ENCODE measurements around the gene SLC16A8.

Gene SLC16A8

GRCh38 chr22:38083931-38084631 is at the start of gene SLC16A8:
Gene SLC16A8 (minus strand): TSS chr22:38084184. CDS start chr22:38082873, 1,311 bp downstream.
- ATAC-seq (ENCODE audit: low read depth) (no peak), DNase-seq (ENCODE audit: low spot score in 2 of 2) (no peak)
- Mint-ChIP-seq H3K36me3 (peaks cover 8% of the 10 kb centered on the region), H3K4me3 (no peak within 1 kb of the TSS), H3K9me3 (no peaks in the 10 kb centered on the region), H3K4me1 (peaks cover 5% of the 10 kb centered on the region), H3K27me3 (peaks cover 20% of the 10 kb centered on the region), H3K27ac (no peak within 1 kb of the TSS)

DNA sequence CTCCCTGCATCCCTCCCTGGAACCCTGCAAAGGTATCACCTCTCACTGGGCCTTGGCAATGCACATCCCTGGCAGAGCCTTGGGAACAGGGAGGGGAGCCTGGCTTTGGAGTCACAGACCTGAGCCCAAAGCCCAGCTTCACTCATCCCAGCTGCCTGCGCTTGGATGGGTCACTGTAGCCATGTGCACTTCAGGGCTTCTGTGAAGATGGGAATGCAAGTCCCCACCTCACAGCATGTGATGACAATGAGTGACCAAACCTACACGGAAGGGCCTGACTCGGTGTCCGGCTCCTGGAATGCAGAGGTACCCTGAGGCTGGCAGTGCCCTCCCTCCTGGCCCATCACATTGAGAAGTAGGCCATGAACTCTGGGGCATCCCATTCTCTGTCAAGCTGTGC is 49.3 kb upstream of the SLC16A8 start:
- Mint-ChIP-seq H3K27ac (no peak overlapping the region), H3K9me3 (no peaks in the 10 kb centered on the region), H3K4me3 (no peak overlapping the region), H3K4me1 (no peaks in the 10 kb centered on the region), H3K36me3 (peaks cover 23% of the 10 kb centered on the region), H3K27me3 (no peaks in the 10 kb centered on the region)
- DNase-seq (ENCODE audit: low spot score in 2 of 2) (no peak), ATAC-seq (ENCODE audit: low read depth) (no peak)

DNA sequence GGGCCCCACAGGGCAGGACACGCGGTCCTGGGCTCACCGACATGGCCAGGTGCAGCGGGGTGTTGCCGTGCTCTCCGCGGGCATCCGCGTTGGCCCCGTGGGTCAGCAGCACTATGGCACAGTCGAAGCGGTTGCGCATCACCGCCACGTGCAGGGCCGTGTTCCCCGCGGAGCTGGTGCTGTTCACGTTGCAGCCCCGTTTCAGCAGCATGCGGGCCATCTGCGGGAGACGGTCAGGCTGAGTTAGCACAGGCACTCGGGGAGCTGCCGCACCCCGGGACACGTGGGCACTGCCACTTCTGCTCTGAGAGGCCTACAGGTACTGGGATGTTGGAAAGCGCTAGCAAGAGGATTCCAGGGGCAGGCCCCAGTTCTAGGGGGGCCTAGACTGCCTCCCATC is 48.8 kb upstream of the SLC16A8 start:
- no peak for ATAC-seq (ENCODE audit: low read depth)
- no peaks in the 10 kb centered on the region for H3K4me1 Mint-ChIP-seq

DNA sequence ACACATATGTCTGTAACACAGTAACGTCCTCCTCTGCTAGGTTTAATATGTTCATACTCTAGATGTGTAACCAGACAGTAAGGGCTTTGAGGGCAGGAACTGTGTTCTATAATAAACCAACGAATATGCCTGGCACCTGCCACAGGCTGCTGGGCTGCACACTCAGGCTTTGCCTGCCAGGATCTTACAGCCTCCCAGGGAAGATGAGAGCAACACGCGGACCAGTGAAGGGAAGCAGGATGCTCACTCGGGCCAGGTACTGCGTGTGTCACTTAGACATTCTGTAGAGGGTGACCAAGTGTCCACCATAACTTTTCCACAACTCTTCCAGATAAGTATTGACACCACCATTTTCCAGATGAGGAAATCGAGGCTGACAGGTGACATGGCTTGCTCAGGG is 48.2 kb upstream of the SLC16A8 start:
- DNase-seq (ENCODE audit: low spot score in 2 of 2) (no peak), ATAC-seq (ENCODE audit: low read depth) (no peak)
- Mint-ChIP-seq H3K27ac (no peak overlapping the region), H3K9me3 (no peaks in the 10 kb centered on the region), H3K4me3 (no peak overlapping the region), H3K36me3 (peaks cover 22% of the 10 kb centered on the region), H3K4me1 (no peaks in the 10 kb centered on the region), H3K27me3 (no peaks in the 10 kb centered on the region)

More for the DNA sequence above, 48.8 kb upstream of the SLC16A8 start:
- Mint-ChIP-seq H3K4me3 (no peak overlapping the region), H3K27ac (no peak overlapping the region), H3K9me3 (no peaks in the 10 kb centered on the region), H3K36me3 (peaks cover 23% of the 10 kb centered on the region), H3K27me3 (no peaks in the 10 kb centered on the region)
- no peak for DNase-seq (ENCODE audit: low spot score in 2 of 2)

- DNase-seq (ENCODE audit: low spot score in 2 of 2), result no peak
- ATAC-seq (ENCODE audit: low read depth), result no peak
- H3K4me1 Mint-ChIP-seq, result no peaks in the 10 kb centered on the region
- H3K36me3 Mint-ChIP-seq, result peaks cover 25% of the 10 kb centered on the region
- no peak overlapping the region for H3K27ac Mint-ChIP-seq
- no peaks in the 10 kb centered on the region for H3K27me3 Mint-ChIP-seq
- no peaks in the 10 kb centered on the region for H3K9me3 Mint-ChIP-seq
- H3K4me3 Mint-ChIP-seq, result no peak overlapping the region
Measured at GRCh38 chr22:38131399-38131798, 47.4 kb upstream of the SLC16A8 start.

- no peak for DNase-seq (ENCODE audit: low spot score in 2 of 2)
- H3K4me3 Mint-ChIP-seq, result no peak overlapping the region
- no peaks in the 10 kb centered on the region for H3K27me3 Mint-ChIP-seq
- ATAC-seq (ENCODE audit: low read depth), result no peak
- peaks cover 17% of the 10 kb centered on the region for H3K36me3 Mint-ChIP-seq
- H3K4me1 Mint-ChIP-seq, result no peaks in the 10 kb centered on the region
- H3K9me3 Mint-ChIP-seq, result no peaks in the 10 kb centered on the region
- no peak overlapping the region for H3K27ac Mint-ChIP-seq
Measured at GRCh38 chr22:38129856-38130255, 45.9 kb upstream of the SLC16A8 start.

- no peak overlapping the region for H3K27ac Mint-ChIP-seq
- H3K4me3 Mint-ChIP-seq, result no peak overlapping the region
- peaks cover 14% of the 10 kb centered on the region for H3K36me3 Mint-ChIP-seq
- no peaks in the 10 kb centered on the region for H3K27me3 Mint-ChIP-seq
- H3K9me3 Mint-ChIP-seq, result no peaks in the 10 kb centered on the region
- no peaks in the 10 kb centered on the region for H3K4me1 Mint-ChIP-seq
- DNase-seq (ENCODE audit: low spot score in 2 of 2) (no peak), ATAC-seq (ENCODE audit: low read depth) (no peak)
Measured at GRCh38 chr22:38129021-38129420, 45.0 kb upstream of the SLC16A8 start.

DNA sequence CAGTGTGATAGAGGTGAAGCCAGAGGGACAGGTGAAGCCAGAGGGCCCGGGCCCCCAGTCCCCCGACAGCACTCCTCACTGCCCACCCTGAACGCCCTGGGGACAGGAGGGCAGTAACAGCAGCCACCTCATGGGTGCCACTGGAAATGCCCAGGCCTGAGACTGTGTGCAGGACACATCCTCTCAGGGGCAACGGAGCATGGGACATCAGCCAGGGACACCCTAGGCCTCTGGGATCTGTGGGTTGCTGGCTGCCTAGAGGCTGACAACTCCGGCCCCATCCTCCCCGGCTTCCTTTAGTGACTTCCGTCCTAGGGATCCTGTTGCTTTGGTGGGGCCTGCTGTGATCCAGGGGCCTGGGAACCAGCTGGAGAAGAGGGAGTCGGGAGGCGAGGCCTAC is 43.9 kb upstream of the SLC16A8 start:
- no peak for ATAC-seq (ENCODE audit: low read depth)
- Mint-ChIP-seq H3K4me3 (no peak overlapping the region), H3K27me3 (no peaks in the 10 kb centered on the region), H3K27ac (no peak overlapping the region), H3K9me3 (no peaks in the 10 kb centered on the region), H3K36me3 (peaks cover 14% of the 10 kb centered on the region), H3K4me1 (no peaks in the 10 kb centered on the region)
- no peak for DNase-seq (ENCODE audit: low spot score in 2 of 2)

DNA sequence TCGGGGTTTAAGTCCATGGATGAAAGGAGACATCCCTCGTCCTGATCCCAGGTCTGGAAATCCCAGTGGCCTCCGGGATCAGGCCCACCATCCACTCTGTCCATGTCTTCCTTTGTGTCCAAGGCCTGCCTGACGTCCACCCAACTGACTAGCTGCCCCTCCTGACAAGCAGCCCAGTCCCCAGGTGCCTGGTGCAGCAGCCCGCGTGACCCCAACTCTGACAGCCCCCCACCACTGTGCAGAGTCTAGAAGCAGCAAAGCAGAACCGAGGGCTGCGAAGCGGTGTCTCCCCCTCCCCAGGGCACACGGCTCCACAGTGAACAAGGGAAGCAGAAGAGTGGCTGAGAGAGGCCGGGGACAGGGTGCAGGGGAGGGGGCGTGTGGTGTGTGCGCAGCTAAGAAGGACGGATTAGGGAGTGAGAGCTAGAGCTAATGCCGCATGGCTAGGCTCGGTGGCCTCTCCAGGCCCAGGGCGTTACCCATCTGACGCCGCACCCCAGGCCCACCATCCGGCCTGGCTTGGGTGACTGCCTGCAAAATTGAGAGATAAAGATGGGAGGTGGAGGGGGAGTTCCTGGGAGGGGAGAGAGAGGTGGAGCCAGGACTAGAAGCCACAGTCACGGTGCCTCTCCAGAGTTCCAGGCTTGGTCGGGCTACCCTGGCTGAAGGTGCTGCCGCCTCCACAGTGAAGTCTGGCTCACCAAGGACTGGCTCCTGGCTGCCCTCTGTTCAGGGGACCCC is 43.1 kb upstream of the SLC16A8 start:
- Mint-ChIP-seq H3K9me3 (no peaks in the 10 kb centered on the region), H3K27ac (no peak overlapping the region), H3K27me3 (no peaks in the 10 kb centered on the region), H3K36me3 (peaks cover 9% of the 10 kb centered on the region), H3K4me3 (no peak overlapping the region), H3K4me1 (no peaks in the 10 kb centered on the region)
- ATAC-seq (ENCODE audit: low read depth), result no peak
- DNase-seq (ENCODE audit: low spot score in 2 of 2), result no peak

GRCh38 chr22:38125751-38126201 is 41.8 kb upstream of the SLC16A8 start:
- no peak overlapping the region for H3K4me3 Mint-ChIP-seq
- H3K27me3 Mint-ChIP-seq, result no peaks in the 10 kb centered on the region
- DNase-seq (ENCODE audit: low spot score in 2 of 2), result no peak
- H3K27ac Mint-ChIP-seq, result no peak overlapping the region
- no peaks in the 10 kb centered on the region for H3K9me3 Mint-ChIP-seq
- no peak for ATAC-seq (ENCODE audit: low read depth)
- peaks cover 6% of the 10 kb centered on the region for H3K36me3 Mint-ChIP-seq
- no peaks in the 10 kb centered on the region for H3K4me1 Mint-ChIP-seq

DNA sequence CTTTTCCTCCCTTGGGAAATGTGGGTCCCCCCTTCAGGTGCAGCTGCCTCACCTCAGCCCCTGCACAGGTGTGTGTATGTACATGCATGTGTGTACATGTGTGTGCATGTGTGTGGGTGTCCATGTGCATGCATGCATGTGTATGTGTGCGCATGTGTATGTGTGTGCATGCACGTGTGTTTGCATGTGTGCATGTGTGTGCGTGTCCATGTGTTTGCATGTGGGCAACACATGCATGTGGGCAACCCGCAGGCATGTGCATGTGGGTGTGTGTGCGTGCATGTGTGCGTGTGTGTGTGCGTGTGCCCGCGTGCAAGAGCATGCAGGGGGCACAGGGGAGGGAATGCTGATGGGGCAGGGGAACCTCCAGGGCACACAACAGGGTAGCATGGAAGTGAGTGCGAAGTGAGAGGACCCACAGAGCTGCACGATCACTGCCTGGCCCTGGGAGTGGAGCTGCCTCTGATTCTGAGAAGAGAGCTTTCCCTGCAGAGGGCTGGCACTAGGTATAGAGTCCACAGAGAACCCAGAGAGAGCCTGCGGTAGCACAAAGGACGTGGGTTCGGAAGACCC is 41.1 kb upstream of the SLC16A8 start:
- Mint-ChIP-seq H3K9me3 (no peaks in the 10 kb centered on the region), H3K4me3 (no peak overlapping the region), H3K4me1 (peaks cover 2% of the 10 kb centered on the region), H3K36me3 (peaks cover 6% of the 10 kb centered on the region), H3K27ac (no peak overlapping the region), H3K27me3 (no peaks in the 10 kb centered on the region)
- ATAC-seq (ENCODE audit: low read depth), result no peak
- DNase-seq (ENCODE audit: low spot score in 2 of 2), result no peak

DNA sequence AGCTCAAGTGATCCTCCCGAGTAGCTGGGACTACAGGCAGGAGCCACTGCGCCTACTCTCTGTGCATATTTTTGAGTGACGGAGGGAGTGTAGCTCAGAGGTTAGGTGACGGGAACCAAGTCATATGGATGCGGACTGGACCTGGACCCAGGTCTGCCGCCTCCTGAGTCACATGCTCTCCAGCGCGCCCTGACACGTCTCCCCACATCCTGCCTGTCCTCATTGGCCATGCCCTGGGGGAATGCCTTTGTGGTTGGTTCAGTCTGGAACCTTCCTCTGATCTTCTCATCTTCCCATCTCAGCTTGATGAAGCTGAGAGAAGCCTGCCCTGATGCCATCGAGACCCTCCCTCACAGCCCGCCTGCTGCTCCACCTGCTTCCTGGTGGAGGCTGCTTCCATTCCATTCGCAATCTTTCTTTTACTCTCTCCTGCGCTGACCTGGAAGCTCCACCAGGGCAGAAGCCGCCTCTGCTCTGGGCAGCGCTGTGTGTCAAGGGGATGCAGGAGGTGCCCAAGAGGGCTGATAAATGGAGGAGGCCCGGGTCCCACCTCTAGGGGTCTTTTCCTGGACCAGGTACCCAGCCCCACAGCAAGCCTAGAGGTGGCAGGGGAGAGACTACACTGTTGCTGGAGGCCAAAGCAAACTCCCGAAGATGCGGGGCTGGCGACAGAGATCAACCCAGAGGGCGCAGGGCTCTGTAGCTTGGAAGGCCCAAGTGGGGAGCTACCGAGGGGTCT is 40.4 kb upstream of the SLC16A8 start:
- Mint-ChIP-seq H3K27ac (no peak overlapping the region), H3K27me3 (no peaks in the 10 kb centered on the region), H3K4me3 (no peak overlapping the region), H3K4me1 (peaks cover 2% of the 10 kb centered on the region), H3K9me3 (no peaks in the 10 kb centered on the region), H3K36me3 (peaks cover 7% of the 10 kb centered on the region)
- DNase-seq (ENCODE audit: low spot score in 2 of 2) (no peak), ATAC-seq (ENCODE audit: low read depth) (no peak)

DNA sequence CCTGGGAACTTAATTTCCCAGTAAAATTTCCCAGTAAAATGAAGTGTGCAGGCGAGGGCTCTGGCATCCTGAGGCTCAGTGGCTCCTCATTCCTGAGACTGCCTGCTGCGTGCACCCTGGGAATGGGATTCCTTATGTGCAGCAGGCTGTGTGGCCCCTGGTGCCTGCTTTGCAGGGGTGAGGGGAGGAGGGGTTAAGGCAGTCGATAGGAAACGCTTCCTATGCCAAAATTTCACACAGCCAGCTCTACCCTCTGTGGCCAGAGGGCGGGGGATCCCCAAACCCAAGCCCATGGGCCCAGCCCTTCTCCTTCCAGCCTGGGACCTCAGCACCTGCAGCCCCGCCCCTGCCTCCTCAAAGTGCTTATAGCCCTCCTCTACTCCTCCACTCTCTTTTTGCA is 38.6 kb upstream of the SLC16A8 start:
- H3K4me1 Mint-ChIP-seq, result peaks cover 2% of the 10 kb centered on the region
- H3K27ac Mint-ChIP-seq, result no peak overlapping the region
- H3K9me3 Mint-ChIP-seq, result no peaks in the 10 kb centered on the region
- DNase-seq (ENCODE audit: low spot score in 2 of 2) (no peak), ATAC-seq (ENCODE audit: low read depth) (no peak)
- H3K27me3 Mint-ChIP-seq, result no peaks in the 10 kb centered on the region
- H3K36me3 Mint-ChIP-seq, result peaks cover 6% of the 10 kb centered on the region
- no peak overlapping the region for H3K4me3 Mint-ChIP-seq

Measured in memory B cell (primary cell).